Stimulated activated CD8-positive, alpha-beta memory T cell treated with anti-CD3 and anti-CD28 coated beads, Interleukin-2, amount 100 ng/mL, for 48 hours (primary cell): ENCODE results near the gene PRPF40A.

Experiments used
- DNase-seq, 2 donors: peaks; one replicate each; pipeline ENCODE4 v3.0.0-alpha.2; 2020; ENCODE audit warnings: low read depth in 2 of 2

PRPF40A gene

GRCh38 chr2:152620208-152620607 lies 97.1 kb downstream of the PRPF40A start:
- no peak for DNase-seq

GRCh38 chr2:152618193-152618564 lies 99.1 kb downstream of the PRPF40A start:
- DNase-seq, result no peak

- DNase-seq, result no peak
These were observed 99.6 kb downstream of the PRPF40A start for GRCh38 chr2:152617456-152618192.

- no peak for DNase-seq
These were observed 102.1 kb downstream of the PRPF40A start for GRCh38 chr2:152615177-152615576.

GRCh38 chr2:152613235-152613634 lies 104.0 kb downstream of the PRPF40A start:
- DNase-seq, result no peak

GRCh38 chr2:152611458-152612231 lies 105.6 kb downstream of the PRPF40A start:
- no peak for DNase-seq

- no peak for DNase-seq
These were observed 107.6 kb downstream of the PRPF40A start for GRCh38 chr2:152609699-152610098.

- DNase-seq, result no peak
These were observed 108.1 kb downstream of the PRPF40A start for GRCh38 chr2:152609154-152609553.

GRCh38 chr2:152607793-152608300 lies 109.4 kb downstream of the PRPF40A start:
- DNase-seq, result no peak

- no peak for DNase-seq
These were observed 110.3 kb downstream of the PRPF40A start for GRCh38 chr2:152606941-152607340.

GRCh38 chr2:152606081-152606480 lies 111.2 kb downstream of the PRPF40A start:
- no peak for DNase-seq

- no peak for DNase-seq
These were observed 114.1 kb downstream of the PRPF40A start for GRCh38 chr2:152603166-152603565.

GRCh38 chr2:152602750-152603149 lies 114.5 kb downstream of the PRPF40A start:
- no peak for DNase-seq
